Germinal center (tissue), 1 donor: ENCODE data around the gene ASCC1.
"Not testable (repeated sequence)": the region's sequence is repeated elsewhere in the genome, so short reads cannot be mapped to it uniquely, and the experiment has no call there.

Source experiments
- DNase-seq: peaks from one replicate; pipeline ENCODE4 v3.0.0; 2012; ENCODE audit warnings: mixed read lengths, low spot score

The ASCC1 gene

GRCh38 chr10:72215611-72216549 lies at the start of gene ASCC1, which contains the start of gene ANAPC16:
Gene ASCC1 (minus strand): TSS chr10:72216276. CDS start chr10:72213298, 2,978 bp downstream.
Gene ANAPC16 (plus strand): TSS chr10:72216012. CDS start chr10:72223915, 7,903 bp downstream.
- DNase-seq: peak; percentile 85

GRCh38 chr10:72265508-72265907 lies 49.4 kb upstream of the ASCC1 start:
- DNase-seq: no peak

DNA sequence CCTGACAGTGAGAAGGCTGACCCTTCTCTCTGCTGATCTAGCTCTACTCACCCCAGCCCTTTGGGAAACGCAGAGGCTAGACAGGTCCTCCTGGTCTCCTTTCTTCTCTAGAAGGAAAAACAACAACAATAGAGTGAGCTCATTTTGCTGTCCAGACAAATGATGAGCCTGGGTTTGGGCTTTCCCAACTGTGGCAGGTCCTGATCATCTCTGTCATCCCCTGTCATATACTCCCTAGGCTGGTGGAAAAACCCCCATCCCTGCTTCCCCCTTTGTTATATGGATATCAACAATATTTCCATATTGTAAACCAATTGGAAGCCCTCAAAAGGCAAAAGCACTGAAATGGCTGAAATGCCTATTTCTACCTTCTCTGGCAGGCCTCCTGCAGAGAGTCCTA lies 48.5 kb upstream of the ASCC1 start:
- DNase-seq: no peak

- DNase-seq: no peak
Measured at GRCh38 chr10:72263613-72264241, 47.7 kb upstream of the ASCC1 start.

GRCh38 chr10:72261784-72262404 lies 45.8 kb upstream of the ASCC1 start:
- DNase-seq: no peak

- peak; percentile 55 for DNase-seq
Measured at GRCh38 chr10:72260976-72261783, 45.1 kb upstream of the ASCC1 start.

- peak; percentile 91 for DNase-seq
Measured at GRCh38 chr10:72260239-72260975, 44.3 kb upstream of the ASCC1 start.

DNA sequence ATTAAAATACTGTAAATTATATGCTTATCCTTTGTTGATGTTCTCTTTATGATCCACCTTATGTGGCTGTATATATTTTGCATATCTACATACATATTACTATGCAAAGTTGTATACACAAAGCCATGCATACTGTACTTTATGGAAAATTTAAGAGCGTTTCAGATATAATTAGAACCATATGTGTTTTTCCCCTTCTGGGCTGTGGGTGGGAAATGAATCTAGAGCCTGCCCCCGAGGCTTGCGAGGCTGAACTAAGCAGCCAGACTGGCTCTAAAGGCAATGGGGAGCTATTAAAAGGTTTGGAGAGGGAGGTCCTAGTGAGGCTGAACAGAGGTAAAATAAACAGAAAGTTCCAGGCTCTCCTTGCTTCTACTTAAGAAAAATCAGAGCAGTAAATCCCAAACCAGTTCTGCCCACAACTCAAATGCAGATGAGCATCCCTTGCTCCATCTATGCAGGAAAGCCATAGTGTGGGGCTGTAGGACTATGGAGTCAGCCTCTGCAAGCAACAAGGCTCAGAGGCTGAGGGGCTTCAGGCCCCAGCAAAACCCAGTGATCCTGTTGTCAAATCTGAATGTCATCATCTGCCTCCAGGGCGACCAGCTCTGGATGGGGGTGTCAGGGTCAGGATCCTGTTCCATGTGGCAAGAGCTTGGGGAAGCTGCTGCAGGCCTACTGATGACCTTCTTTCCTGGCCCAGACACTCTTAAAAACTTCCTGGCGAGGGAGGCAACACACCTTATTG lies 43.6 kb upstream of the ASCC1 start:
- DNase-seq: peak; percentile 36

DNA sequence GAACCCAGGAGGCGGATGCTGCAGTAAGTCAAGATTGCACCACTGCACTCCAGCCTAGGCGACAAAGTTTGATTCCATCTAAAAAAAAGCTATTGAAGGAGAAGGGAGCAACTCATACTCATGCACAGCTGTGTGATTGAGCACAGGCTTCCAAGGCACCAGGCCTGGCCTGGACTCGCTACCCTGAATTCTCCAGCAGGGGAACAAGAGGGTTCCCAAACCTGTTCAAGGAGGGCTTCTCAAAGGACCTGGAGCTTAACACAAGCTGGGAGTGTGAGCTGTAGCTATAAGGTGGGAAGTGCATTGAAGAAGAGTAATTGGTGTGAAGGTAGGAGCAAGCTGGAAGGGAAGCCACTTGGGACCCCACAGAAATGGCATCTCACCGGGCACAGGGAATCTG lies 42.5 kb upstream of the ASCC1 start:
- DNase-seq: no peak

GRCh38 chr10:72257051-72257892 lies 41.2 kb upstream of the ASCC1 start:
- DNase-seq: peak; percentile 52

DNA sequence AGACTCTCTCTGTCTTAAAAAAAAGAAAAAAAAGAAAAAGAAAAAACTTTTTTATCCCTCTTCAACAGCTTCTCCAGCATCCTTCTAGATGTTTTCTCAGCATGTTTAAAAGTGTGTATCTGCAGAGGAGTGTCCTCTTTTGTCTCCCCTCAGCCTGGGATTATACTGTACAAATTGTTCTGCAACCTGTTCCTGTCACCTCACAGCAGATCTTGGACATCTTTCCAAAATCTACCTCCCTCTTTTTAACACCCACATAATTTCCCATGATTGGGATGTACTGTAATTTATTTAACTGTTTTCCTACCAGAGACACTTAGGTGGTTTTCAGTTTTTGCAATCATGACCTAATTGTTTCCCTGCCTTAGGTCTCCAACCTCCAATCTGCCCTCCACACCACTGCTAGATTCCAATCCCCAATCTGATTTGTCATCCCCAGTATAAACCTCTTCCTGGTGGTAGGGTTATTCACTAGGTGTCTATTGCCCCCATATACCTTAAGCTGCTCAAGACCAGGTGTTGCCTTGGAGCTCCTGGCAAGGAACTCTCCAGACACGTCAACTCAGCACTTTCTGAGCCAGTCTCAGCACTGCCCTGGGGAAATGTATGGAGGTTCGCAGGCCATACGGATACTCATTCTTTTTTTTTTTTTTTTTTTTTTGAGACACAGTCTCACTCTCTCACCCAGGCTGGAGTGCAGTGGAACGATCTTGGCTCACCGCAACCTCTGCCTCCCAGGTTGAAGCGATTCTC lies 40.1 kb upstream of the ASCC1 start:
- DNase-seq: no peak

DNA sequence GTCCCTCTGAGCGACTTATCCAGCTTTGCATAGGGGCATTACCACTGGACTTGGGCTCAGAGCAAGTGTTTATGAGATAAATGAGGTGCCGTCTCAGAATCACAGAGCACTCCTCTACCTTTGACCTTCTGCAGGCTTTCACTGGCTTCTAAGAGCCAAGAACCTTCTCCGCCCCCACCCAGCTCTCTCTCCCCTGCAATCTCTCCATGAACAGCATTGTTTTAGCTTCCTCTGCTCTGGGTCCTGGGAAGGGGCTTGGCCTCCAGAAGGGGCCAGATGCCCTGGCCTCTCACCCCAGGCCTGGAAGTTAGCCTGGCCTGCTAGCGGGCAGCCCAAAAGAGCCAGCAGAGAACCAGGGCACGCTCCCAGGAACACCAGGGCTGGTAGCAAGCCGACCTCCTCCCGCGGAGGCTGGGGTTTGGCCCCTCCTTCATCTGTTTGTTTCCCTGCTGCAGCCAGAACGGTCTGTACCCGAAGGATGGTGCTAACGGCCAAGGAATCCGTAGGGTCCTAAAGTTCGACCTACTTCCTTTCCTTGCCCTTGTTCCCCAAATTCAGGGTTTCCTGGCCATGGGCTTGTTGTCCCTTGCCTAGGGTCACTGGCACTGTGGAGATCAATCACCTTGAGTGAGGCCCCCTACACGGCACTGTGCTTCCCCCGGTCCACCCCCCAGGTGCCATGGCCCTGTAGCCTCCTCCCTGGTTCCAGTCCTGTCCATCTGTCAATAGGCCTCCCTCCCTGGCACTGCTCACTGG lies 38.9 kb upstream of the ASCC1 start:
- peak; percentile 45 for DNase-seq

DNA sequence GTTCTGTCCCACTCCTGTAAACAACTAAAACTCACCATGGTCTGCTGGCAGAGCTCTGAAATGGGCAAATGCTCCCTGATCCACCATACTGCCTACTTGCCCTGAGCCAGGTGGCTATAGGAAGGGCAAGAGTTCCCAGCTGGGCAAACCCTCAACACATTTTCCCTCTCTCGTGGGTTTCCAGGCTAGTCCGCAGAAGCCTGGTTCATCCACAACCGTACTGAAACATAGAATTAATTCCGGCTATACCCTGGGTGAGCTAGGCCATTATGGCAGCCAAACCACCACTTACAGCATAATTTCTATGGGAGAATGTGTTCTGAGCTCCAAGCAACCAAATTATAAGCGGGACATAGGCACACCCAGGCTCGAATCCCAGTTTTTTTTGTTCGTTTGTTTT lies 37.5 kb upstream of the ASCC1 start:
- no peak for DNase-seq

DNA sequence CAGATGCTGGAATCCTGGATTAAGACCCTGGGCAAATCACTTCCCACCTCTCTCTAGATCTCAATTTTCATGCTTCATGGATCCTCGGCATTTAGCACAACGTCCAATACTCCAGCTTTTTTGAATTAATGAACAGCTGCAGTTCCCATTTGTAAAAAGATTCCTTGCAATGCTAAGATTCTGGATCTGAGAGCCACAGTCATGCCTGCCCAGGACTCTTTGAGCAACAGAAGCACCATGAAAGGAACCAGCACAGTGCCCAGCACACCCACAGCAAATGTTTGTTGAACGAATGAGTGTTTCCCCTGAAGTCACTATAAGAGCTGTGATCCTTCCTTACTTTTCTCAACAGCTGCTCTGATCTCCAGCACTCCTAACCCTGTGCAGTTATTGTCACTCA lies 36.9 kb upstream of the ASCC1 start:
- no peak for DNase-seq

- no peak for DNase-seq
Measured at GRCh38 chr10:72251635-72252034, 35.6 kb upstream of the ASCC1 start.

DNA sequence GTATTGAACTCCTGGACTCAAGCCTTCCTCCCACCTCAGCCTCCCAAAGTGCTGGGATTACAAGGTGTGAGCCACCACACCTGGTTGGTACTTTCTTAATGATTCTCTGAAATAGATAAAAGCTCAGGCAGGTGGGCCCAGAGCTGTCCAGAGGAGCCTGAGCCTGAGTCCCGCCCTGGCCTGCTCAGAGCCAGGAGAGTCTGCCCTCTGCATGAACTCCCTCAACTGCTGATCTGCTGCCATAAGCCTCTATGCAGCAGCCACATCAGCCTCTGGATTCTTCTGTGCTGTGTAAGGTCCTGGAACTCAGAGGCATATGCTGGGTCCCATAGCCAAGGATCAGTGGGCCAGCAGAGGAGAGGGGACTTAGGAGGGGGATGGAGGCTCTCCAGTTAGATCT lies 34.6 kb upstream of the ASCC1 start:
- no peak for DNase-seq

DNA sequence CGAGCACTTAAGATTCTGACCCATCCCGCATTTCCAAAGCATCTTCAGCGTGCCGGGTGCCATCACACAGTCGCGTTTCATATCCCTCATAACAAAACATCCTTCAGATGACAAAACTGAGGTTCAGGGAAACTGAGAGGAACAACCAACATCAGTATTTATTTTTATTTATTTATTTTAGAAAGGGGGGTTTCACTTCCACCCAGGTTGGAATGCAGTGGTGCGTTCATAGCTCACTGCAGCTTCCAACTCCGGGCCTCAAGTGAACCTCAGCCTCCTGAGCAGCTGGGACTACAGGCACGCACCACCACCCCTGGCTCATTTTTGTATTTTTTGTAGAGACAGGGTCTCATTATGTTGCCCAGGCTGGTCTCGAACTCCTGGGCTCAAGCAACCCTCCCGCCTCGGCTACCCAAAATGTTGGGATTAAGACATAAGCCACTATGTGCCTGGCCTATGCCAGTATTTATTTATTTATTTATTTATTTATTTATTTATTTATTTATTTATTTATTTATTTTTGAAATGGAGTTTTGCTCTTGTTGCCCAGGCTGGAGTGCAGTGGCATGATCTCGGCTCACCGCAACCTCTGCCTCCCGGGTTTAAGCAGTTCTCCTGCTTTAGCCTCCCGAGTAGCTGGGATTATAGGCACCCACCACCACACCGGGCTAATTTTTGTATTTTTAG lies 33.2 kb upstream of the ASCC1 start:
- not testable (repeated sequence) for DNase-seq
